MM.1S (cell line): ENCODE results near the gene CHRNA1.

Experiments
- DNase-seq: peaks from one replicate; pipeline ENCODE4 v3.0.0-alpha.2; 2015
- H2AFZ ChIP-seq: fragments of 300-600 bp; sonication (generic); 2 replicates; pipeline ENCODE4 v1.6.0; 2016; ENCODE audit warnings: antibody characterized with exemption, low read length
- H3F3A ChIP-seq: fragments of 300-600 bp; sonication (generic); 2 replicates; pipeline ENCODE4 v1.6.1; 2016; ENCODE audit warnings: mild to moderate bottlenecking, antibody characterized with exemption, low read length, moderate library complexity, mixed read lengths; ENCODE audit not compliant: insufficient read depth
- H3K27ac ChIP-seq: fragments of 300-600 bp; sonication (generic); 2 replicates; pipeline ENCODE4 v1.5.1; 2016; ENCODE audit warnings: mild to moderate bottlenecking, low read length
- H3K27me3 ChIP-seq: fragments of 300-600 bp; sonication (generic); replicated peaks from 2 replicates; pipeline ENCODE4 v1.6.0; 2016; ENCODE audit warnings: low read length; ENCODE audit not compliant: insufficient read depth
- H3K36me3 ChIP-seq: fragments of 300-600 bp; sonication (generic); replicated peaks from 2 replicates; pipeline ENCODE4 v1.6.1; 2016; ENCODE audit warnings: mild to moderate bottlenecking, low read length, mixed read lengths; ENCODE audit not compliant: insufficient read depth
- H3K4me1 ChIP-seq: fragments of 300-600 bp; sonication (generic); 2 replicates; pipeline ENCODE4 v1.6.1; 2016; ENCODE audit warnings: low read length, mixed read lengths
- H3K4me2 ChIP-seq: fragments of 300-600 bp; sonication (generic); 2 replicates; pipeline ENCODE4 v1.6.0; 2016; ENCODE audit warnings: low read depth, low read length
- H3K4me3 ChIP-seq: fragments of 300-600 bp; sonication (generic); 2 replicates; pipeline ENCODE4 v1.5.1; 2016; ENCODE audit warnings: low read length, mixed read lengths
- H3K79me2 ChIP-seq: fragments of 300-600 bp; sonication (generic); 2 replicates; pipeline ENCODE4 v1.6.1; 2016; ENCODE audit warnings: mixed run types, low read length, mixed read lengths
- H3K9ac ChIP-seq: fragments of 300-600 bp; sonication (generic); 2 replicates; pipeline ENCODE4 v1.6.1; 2016; ENCODE audit warnings: low read length, mixed read lengths
- H3K9me2 ChIP-seq: fragments of 300-600 bp; sonication (generic); replicated peaks from 2 replicates; pipeline ENCODE4 v1.6.1; 2016; ENCODE audit warnings: mild to moderate bottlenecking, low read length, mixed read lengths; ENCODE audit not compliant: insufficient read depth
- H3K9me3 ChIP-seq: fragments of 300-600 bp; sonication (generic); replicated peaks from 2 replicates; pipeline ENCODE4 v1.6.1; 2016; ENCODE audit warnings: mild to moderate bottlenecking, low read length, mixed read lengths; ENCODE audit not compliant: insufficient read depth
- H4K20me1 ChIP-seq: fragments of 300-600 bp; sonication (generic); 2 replicates; pipeline ENCODE4 v1.6.1; 2016; ENCODE audit warnings: mild to moderate bottlenecking, low read length, moderate library complexity, mixed read lengths; ENCODE audit not compliant: insufficient read depth
- EZH2 ChIP-seq: fragments of 300-600 bp; sonication (generic); optimal IDR thresholded peaks from 2 replicates; pipeline ENCODE3; 2017; ENCODE audit warnings: low read depth, mild to moderate bottlenecking, antibody characterized with exemption, low read length, mixed read lengths
- EZH2phosphoT487 ChIP-seq: fragments of 300-600 bp; sonication (generic); IDR thresholded peaks from 2 replicates; pipeline ENCODE4 v1.6.1; 2018; ENCODE audit warnings: antibody characterized with exemption, low read length
- TF ChIP-seq, protein P1 (sequence below): fragments of 300-600 bp; sonication (generic); IDR thresholded peaks from 2 replicates; pipeline ENCODE4 v1.5.1; 2016; ENCODE audit warnings: antibody characterized with exemption, low read length, mixed read lengths

Gene CHRNA1

GRCh38 chr2:174759381-174760065, 4.7 kb downstream of the CHRNA1 start:
- no peak for TF ChIP-seq EZH2phosphoT487
- TF ChIP-seq EZH2, result no peak
- TF ChIP-seq, protein P1, sequence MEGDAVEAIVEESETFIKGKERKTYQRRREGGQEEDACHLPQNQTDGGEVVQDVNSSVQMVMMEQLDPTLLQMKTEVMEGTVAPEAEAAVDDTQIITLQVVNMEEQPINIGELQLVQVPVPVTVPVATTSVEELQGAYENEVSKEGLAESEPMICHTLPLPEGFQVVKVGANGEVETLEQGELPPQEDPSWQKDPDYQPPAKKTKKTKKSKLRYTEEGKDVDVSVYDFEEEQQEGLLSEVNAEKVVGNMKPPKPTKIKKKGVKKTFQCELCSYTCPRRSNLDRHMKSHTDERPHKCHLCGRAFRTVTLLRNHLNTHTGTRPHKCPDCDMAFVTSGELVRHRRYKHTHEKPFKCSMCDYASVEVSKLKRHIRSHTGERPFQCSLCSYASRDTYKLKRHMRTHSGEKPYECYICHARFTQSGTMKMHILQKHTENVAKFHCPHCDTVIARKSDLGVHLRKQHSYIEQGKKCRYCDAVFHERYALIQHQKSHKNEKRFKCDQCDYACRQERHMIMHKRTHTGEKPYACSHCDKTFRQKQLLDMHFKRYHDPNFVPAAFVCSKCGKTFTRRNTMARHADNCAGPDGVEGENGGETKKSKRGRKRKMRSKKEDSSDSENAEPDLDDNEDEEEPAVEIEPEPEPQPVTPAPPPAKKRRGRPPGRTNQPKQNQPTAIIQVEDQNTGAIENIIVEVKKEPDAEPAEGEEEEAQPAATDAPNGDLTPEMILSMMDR, result no peak
- Histone ChIP-seq H3K4me1 (peaks cover 30% of the 10 kb centered on the region), H3K9ac (no peak overlapping the region), H3K9me2 (no peaks in the 10 kb centered on the region), H3K27me3 (no peaks in the 10 kb centered on the region), H3K9me3 (no peaks in the 10 kb centered on the region), H3K27ac (no peak overlapping the region), H3K4me2 (no peak overlapping the region), H3K79me2 (no peaks in the 10 kb centered on the region), H3K4me3 (no peak overlapping the region), H3K36me3 (no peaks in the 10 kb centered on the region), H3F3A (peaks cover 12% of the 10 kb centered on the region), H4K20me1 (no peaks in the 10 kb centered on the region), H2AFZ (no peak overlapping the region)
- DNase-seq, result no peak

GRCh38 chr2:174756743-174757142, 7.5 kb downstream of the CHRNA1 start:
- no peaks in the 10 kb centered on the region for H3F3A ChIP-seq
- no peak overlapping the region for H3K27ac ChIP-seq
- no peaks in the 10 kb centered on the region for H4K20me1 ChIP-seq
- no peaks in the 10 kb centered on the region for H3K36me3 ChIP-seq
- no peaks in the 10 kb centered on the region for H3K9me2 ChIP-seq
- H2AFZ ChIP-seq, result no peak overlapping the region
- H3K79me2 ChIP-seq, result no peaks in the 10 kb centered on the region
- H3K9me3 ChIP-seq, result no peaks in the 10 kb centered on the region
- H3K9ac ChIP-seq, result no peak overlapping the region
- TF ChIP-seq EZH2phosphoT487, result no peak
- TF ChIP-seq, protein P1, result no peak
- no peak for TF ChIP-seq EZH2
- no peak overlapping the region for H3K4me3 ChIP-seq
- H3K4me1 ChIP-seq, result peaks cover 11% of the 10 kb centered on the region
- no peaks in the 10 kb centered on the region for H3K27me3 ChIP-seq
- H3K4me2 ChIP-seq, result no peak overlapping the region
- DNase-seq, result no peak

DNA sequence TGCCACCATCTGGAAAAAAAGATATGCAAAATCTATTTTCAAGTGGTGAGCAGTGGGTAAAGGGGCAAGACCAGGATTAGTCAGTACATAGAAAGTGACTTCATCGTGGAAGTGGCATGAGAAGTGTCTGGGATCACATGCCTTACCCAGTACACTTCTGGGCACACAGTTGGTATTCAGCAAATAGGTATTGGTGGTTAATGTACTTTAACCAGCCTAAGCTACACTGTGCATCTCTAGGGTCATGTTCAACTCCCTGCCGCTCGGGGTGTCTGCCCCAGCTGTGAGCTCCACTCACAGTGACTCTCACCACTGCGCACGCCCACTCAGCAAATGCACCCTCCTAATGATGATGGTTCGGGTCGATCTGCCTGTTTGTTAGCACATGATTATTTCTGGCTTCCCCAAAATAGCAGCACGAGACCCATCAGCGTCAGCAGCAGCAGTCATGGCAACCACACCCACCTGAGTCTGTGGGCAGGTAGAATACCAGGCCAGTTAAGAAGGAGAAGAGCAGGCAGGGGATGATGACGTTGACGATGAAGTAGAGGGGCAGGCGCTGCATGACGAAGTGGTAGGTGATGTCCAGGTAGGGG, 11.1 kb downstream of the CHRNA1 start:
- H3K9me2 ChIP-seq, result no peaks in the 10 kb centered on the region
- H3K27me3 ChIP-seq, result 0 out of 2 replicates have a peak, but pooled peaks cover 9% of the 10 kb centered on the region
- H3K79me2 ChIP-seq, result no peaks in the 10 kb centered on the region
- no peak for TF ChIP-seq EZH2phosphoT487
- TF ChIP-seq, protein P1, result no peak
- TF ChIP-seq EZH2, result no peak
- peaks cover 12% of the 10 kb centered on the region for H3F3A ChIP-seq
- no peak for DNase-seq
- H3K4me3 ChIP-seq, result no peak overlapping the region
- H4K20me1 ChIP-seq, result no peaks in the 10 kb centered on the region
- no peak overlapping the region for H3K9ac ChIP-seq
- H3K27ac ChIP-seq, result peak overlapping the region; percentile 5; the same call in 1 of the 2 replicates
- peaks cover 20% of the 10 kb centered on the region for H3K4me1 ChIP-seq
- H2AFZ ChIP-seq, result no peak overlapping the region
- H3K36me3 ChIP-seq, result no peaks in the 10 kb centered on the region
- H3K9me3 ChIP-seq, result no peaks in the 10 kb centered on the region
- H3K4me2 ChIP-seq, result peak overlapping the region; percentile 30; the same call in 1 of the 2 replicates
